GM20000 (cell line): ENCODE data around the gene SLC25A11.
"Not testable (repeated sequence)": the region's sequence is repeated elsewhere in the genome, so short reads cannot be mapped to it uniquely, and the experiment has no call there.

Experiments
- DNase-seq: peaks from one replicate; pipeline ENCODE4 v3.0.0; 2012; ENCODE audit warnings: low spot score
- CTCF ChIP-seq: IDR thresholded peaks from 2 replicates; pipeline ENCODE4 v1.5.1; 2012; ENCODE audit warnings: mild to moderate bottlenecking, control low read depth; ENCODE audit errors: extremely low read depth, missing control alignments

The SLC25A11 gene

DNA sequence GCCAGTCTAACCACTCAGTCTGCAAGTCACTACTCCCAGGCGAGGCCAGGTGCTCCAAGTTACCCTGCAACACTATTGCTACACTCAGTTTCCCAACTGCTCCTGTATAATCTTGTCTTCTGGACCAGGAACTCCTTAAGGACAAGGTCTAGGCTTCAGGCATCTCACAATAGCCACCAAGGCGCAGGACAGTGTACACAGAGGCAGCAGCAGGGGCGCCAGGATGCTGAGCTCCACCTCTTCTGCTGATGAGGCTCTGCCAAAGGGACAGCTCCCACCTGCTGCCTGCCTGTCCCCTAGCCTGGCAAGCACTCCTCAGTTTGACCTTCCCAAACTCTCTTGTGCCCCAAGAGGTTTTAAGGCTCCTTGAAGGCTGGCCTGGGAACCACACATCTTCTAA lies 3.4 kb downstream of the SLC25A11 start:
- no peak for DNase-seq
- no peak for TF ChIP-seq CTCF

DNA sequence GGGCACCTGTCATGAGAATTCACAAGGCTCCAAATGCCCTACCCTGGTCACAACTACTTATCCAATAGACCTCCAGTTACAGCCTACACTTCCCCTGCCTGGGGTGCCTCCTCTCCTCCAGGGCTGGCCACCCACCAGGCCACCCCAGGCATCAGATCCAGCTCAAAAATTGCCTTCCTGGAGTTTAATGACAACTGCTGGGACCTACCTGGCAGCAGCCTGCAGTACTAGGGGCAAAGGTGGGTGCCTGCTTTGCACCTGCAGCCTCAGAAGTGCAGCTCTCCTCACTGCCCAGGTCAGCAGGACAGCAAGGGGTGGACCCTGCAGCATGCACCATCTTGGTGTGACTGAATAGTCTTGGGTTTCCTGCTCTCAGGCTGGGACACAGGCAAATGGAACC lies 4.2 kb downstream of the SLC25A11 start:
- DNase-seq = no peak
- no peak for TF ChIP-seq CTCF

- TF ChIP-seq CTCF = peak; percentile 11
- peak; percentile 67 for DNase-seq
Measured at GRCh38 chr17:4934173-4934979, 5.5 kb downstream of the SLC25A11 start.

DNA sequence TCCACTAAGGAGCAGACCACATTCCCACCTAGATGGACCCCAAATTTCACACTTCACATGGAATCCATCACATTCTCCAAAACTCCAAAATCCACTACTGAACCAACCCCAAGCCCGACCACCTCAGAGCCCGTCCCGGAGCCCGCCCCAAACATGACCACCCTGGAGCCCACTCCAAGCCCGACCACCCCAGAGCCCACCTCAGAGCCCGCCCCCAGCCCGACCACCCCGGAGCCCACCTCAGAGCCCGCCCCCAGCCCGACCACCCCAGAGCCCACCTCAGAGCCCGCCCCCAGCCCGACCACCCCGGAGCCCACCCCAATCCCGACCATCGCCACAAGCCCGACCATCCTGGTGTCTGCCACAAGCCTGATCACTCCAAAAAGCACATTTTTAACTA lies 6.2 kb downstream of the SLC25A11 start:
- no peak for DNase-seq
- TF ChIP-seq CTCF = no peak

DNA sequence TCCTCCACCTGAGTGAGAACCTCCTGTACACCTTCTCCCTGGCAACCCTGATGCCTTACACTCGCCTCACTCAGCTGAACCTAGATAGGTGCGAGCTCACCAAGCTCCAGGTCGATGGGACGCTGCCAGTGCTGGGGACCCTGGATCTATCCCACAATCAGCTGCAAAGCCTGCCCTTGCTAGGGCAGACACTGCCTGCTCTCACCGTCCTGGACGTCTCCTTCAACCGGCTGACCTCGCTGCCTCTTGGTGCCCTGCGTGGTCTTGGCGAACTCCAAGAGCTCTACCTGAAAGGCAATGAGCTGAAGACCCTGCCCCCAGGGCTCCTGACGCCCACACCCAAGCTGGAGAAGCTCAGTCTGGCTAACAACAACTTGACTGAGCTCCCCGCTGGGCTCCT lies 7.1 kb downstream of the SLC25A11 start:
- DNase-seq = no peak
- no peak for TF ChIP-seq CTCF

DNA sequence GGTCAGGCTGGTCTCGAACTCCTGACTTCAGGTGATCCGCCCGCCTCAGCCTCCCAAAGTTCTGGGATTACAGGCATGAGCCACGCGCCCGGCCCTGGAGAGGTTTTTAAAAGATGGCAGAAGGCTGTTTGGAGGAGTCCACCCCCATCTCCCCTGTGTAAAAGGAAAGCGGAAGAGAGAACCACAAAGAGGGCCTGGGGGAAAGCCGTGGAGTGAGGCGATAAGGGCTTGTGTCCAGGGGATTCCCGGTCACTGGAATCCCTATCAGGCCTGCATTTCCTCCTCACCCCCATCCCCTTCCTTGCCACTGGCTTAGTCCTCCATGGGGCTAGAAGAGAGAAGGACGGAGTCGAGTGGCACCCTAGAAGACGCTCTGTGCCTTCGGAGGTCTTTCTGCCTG lies 7.9 kb downstream of the SLC25A11 start, which contains the start of gene GP1BA:
Gene GP1BA (plus strand): TSS at position 315 of the 400 bp plus-strand sequence. CDS start 328 bp downstream, outside the sequence.
- peak; percentile 53 for DNase-seq

DNA sequence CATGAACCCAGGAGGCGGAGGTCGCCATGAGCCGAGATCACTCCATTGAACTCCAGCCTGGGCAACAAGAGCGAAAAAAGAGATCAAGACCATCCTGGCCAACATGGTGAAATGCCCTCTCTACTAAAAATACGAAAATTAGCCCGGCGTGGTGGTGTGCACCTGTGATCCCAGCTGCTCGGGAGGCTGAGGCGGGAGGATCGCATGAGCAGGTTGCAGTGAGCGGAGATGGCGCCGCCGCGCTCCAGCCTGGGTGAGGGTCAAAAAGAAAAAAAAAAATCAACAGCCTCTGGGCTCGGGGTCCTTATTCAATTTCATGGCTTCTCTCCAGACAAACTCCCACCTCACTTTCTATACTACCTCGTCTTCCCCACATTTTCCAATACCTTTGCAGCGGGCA lies 11.0 kb downstream of the SLC25A11 start:
- TF ChIP-seq CTCF = no peak
- DNase-seq = no peak

More for the DNA sequence above, 7.9 kb downstream of the SLC25A11 start, which contains the start of gene GP1BA:
- no peak for TF ChIP-seq CTCF

DNA sequence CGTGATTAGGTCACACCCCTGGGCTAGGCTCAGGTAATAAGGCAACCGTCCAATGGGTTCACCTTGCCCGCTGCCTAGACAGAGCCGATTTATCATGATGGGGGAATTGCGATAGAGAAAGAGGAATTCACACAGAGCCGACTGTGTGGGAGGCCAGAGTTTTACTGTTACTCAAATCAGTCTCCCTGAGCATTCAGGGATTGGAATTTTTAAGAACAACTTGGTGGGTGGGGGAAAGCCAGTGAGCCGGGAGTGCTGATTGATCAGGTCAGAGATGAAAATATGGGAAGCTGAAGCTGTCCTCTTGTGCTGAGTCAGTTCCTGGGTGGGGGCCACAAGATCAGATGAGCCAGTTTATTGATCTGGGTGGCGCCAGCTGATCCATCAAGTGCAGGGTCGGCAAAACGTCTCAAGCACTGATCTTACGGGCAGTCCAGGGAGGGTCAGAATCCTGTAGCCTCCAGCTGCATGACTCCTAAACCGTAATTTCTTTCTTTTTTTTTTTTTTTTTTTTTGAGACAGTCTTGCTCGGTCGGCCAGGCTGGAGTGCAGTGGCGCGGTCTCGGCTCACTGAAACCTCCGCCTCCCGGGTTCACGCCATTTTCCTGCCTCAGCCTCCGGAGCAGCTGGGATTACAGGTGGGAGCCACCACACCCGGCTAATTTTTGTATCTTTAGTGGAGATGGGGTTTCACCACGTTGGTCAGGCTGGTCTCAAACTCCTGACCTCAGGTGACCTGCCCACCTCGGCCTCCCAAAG lies 13.1 kb downstream of the SLC25A11 start:
- not testable (repeated sequence) for DNase-seq
